ENCODE data around the gene ATL1.

The ATL1 gene

GRCh38 chr14:50573862-50574261 is 13.9 kb downstream of the ATL1 start:
- H3K27ac ChIP-seq (ENCODE audit: low read length) = no peak overlapping the region
- H3K27me3 ChIP-seq (ENCODE audit: control insufficient read depth in 1 of 2, insufficient read depth in 2 of 2, low read length in 2 of 2) = no peaks in the 10 kb centered on the region
- H3K4me1 ChIP-seq (ENCODE audit: control insufficient read depth, insufficient read depth, low read length) = no peaks in the 10 kb centered on the region
- H3K9ac ChIP-seq (ENCODE audit: low read length in 2 of 2) = no peak overlapping the region
- peaks cover 4 to 10% of the 10 kb centered on the region in 2 donors for H3K9me3 ChIP-seq (ENCODE audit: control insufficient read depth in 2 of 2, low read length in 2 of 2)
- no peak overlapping the region for H3K4me3 ChIP-seq (ENCODE audit: low read length in 2 of 2)
- no peaks in the 10 kb centered on the region for H3K36me3 ChIP-seq (ENCODE audit: control insufficient read depth in 2 of 2, insufficient read depth in 2 of 2, low read length in 2 of 2)

GRCh38 chr14:50575769-50576168 is 15.8 kb downstream of the ATL1 start:
- Histone ChIP-seq H3K4me3 (ENCODE audit: low read length in 2 of 2) (no peak overlapping the region), H3K9me3 (ENCODE audit: control insufficient read depth in 2 of 2, low read length in 2 of 2) (peaks cover 0 to 4% of the 10 kb centered on the region in 2 donors), H3K36me3 (ENCODE audit: control insufficient read depth in 2 of 2, insufficient read depth in 2 of 2, low read length in 2 of 2) (no peaks in the 10 kb centered on the region), H3K27ac (ENCODE audit: low read length) (no peak overlapping the region), H3K9ac (ENCODE audit: low read length in 2 of 2) (no peak overlapping the region), H3K4me1 (ENCODE audit: control insufficient read depth, insufficient read depth, low read length) (no peaks in the 10 kb centered on the region), H3K27me3 (ENCODE audit: control insufficient read depth in 1 of 2, insufficient read depth in 2 of 2, low read length in 2 of 2) (no peaks in the 10 kb centered on the region)

- Histone ChIP-seq H3K4me3 (ENCODE audit: low read length in 2 of 2) (no peak overlapping the region), H3K9me3 (ENCODE audit: control insufficient read depth in 2 of 2, low read length in 2 of 2) (no peaks in the 10 kb centered on the region), H3K4me1 (ENCODE audit: control insufficient read depth, insufficient read depth, low read length) (no peaks in the 10 kb centered on the region), H3K36me3 (ENCODE audit: control insufficient read depth in 2 of 2, insufficient read depth in 2 of 2, low read length in 2 of 2) (no peaks in the 10 kb centered on the region), H3K27me3 (ENCODE audit: control insufficient read depth in 1 of 2, insufficient read depth in 2 of 2, low read length in 2 of 2) (no peaks in the 10 kb centered on the region), H3K9ac (ENCODE audit: low read length in 2 of 2) (no peak overlapping the region), H3K27ac (ENCODE audit: low read length) (no peak overlapping the region)
Measured at GRCh38 chr14:50577982-50578381, 18.0 kb downstream of the ATL1 start.

- no peaks in the 10 kb centered on the region for H3K36me3 ChIP-seq (ENCODE audit: control insufficient read depth in 2 of 2, insufficient read depth in 2 of 2, low read length in 2 of 2)
- H3K4me1 ChIP-seq (ENCODE audit: control insufficient read depth, insufficient read depth, low read length) = no peaks in the 10 kb centered on the region
- no peaks in the 10 kb centered on the region for H3K9me3 ChIP-seq (ENCODE audit: control insufficient read depth in 2 of 2, low read length in 2 of 2)
- no peaks in the 10 kb centered on the region for H3K27me3 ChIP-seq (ENCODE audit: control insufficient read depth in 1 of 2, insufficient read depth in 2 of 2, low read length in 2 of 2)
- no peak overlapping the region for H3K4me3 ChIP-seq (ENCODE audit: low read length in 2 of 2)
- H3K9ac ChIP-seq (ENCODE audit: low read length in 2 of 2) = no peak overlapping the region
- no peak overlapping the region for H3K27ac ChIP-seq (ENCODE audit: low read length)
Measured at GRCh38 chr14:50578433-50578832, 18.5 kb downstream of the ATL1 start.

GRCh38 chr14:50590464-50590863 is 30.5 kb downstream of the ATL1 start:
- no peak overlapping the region for H3K9ac ChIP-seq (ENCODE audit: low read length in 2 of 2)
- H3K4me1 ChIP-seq (ENCODE audit: control insufficient read depth, insufficient read depth, low read length) = no peaks in the 10 kb centered on the region
- H3K9me3 ChIP-seq (ENCODE audit: control insufficient read depth in 2 of 2, low read length in 2 of 2) = no peaks in the 10 kb centered on the region
- H3K27ac ChIP-seq (ENCODE audit: low read length) = no peak overlapping the region
- H3K27me3 ChIP-seq (ENCODE audit: control insufficient read depth in 1 of 2, insufficient read depth in 2 of 2, low read length in 2 of 2) = no peaks in the 10 kb centered on the region
- H3K4me3 ChIP-seq (ENCODE audit: low read length in 2 of 2) = no peak overlapping the region
- peaks cover 4 to 7% of the 10 kb centered on the region in 2 donors for H3K36me3 ChIP-seq (ENCODE audit: control insufficient read depth in 2 of 2, insufficient read depth in 2 of 2, low read length in 2 of 2)

GRCh38 chr14:50594577-50595316 is 34.8 kb downstream of the ATL1 start:
- H3K9ac ChIP-seq (ENCODE audit: low read length in 2 of 2) = no peak overlapping the region
- peaks cover 4 to 7% of the 10 kb centered on the region in 2 donors for H3K36me3 ChIP-seq (ENCODE audit: control insufficient read depth in 2 of 2, insufficient read depth in 2 of 2, low read length in 2 of 2)
- no peak overlapping the region for H3K27ac ChIP-seq (ENCODE audit: low read length)
- no peaks in the 10 kb centered on the region for H3K4me1 ChIP-seq (ENCODE audit: control insufficient read depth, insufficient read depth, low read length)
- H3K4me3 ChIP-seq (ENCODE audit: low read length in 2 of 2) = no peak overlapping the region
- H3K27me3 ChIP-seq (ENCODE audit: control insufficient read depth in 1 of 2, insufficient read depth in 2 of 2, low read length in 2 of 2) = no peaks in the 10 kb centered on the region
- no peaks in the 10 kb centered on the region for H3K9me3 ChIP-seq (ENCODE audit: control insufficient read depth in 2 of 2, low read length in 2 of 2)

GRCh38 chr14:50598765-50599164 is 38.8 kb downstream of the ATL1 start:
- H3K36me3 ChIP-seq (ENCODE audit: control insufficient read depth in 2 of 2, insufficient read depth in 2 of 2, low read length in 2 of 2) = peaks cover 4% of the 10 kb centered on the region in 2 donors
- H3K4me3 ChIP-seq (ENCODE audit: low read length in 2 of 2) = no peak overlapping the region
- H3K9me3 ChIP-seq (ENCODE audit: control insufficient read depth in 2 of 2, low read length in 2 of 2) = no peaks in the 10 kb centered on the region
- H3K27me3 ChIP-seq (ENCODE audit: control insufficient read depth in 1 of 2, insufficient read depth in 2 of 2, low read length in 2 of 2) = no peaks in the 10 kb centered on the region
- no peaks in the 10 kb centered on the region for H3K4me1 ChIP-seq (ENCODE audit: control insufficient read depth, insufficient read depth, low read length)
- no peak overlapping the region for H3K9ac ChIP-seq (ENCODE audit: low read length in 2 of 2)
- H3K27ac ChIP-seq (ENCODE audit: low read length) = no peak overlapping the region

- no peak overlapping the region for H3K9ac ChIP-seq (ENCODE audit: low read length in 2 of 2)
- H3K4me3 ChIP-seq (ENCODE audit: low read length in 2 of 2) = no peak overlapping the region
Measured at GRCh38 chr14:50599700-50600444, 39.9 kb downstream of the ATL1 start.

GRCh38 chr14:50600849-50601248 is 40.9 kb downstream of the ATL1 start:
- Histone ChIP-seq H3K27me3 (ENCODE audit: control insufficient read depth in 1 of 2, insufficient read depth in 2 of 2, low read length in 2 of 2) (no peaks in the 10 kb centered on the region), H3K4me1 (ENCODE audit: control insufficient read depth, insufficient read depth, low read length) (no peaks in the 10 kb centered on the region), H3K9ac (ENCODE audit: low read length in 2 of 2) (no peak overlapping the region), H3K27ac (ENCODE audit: low read length) (no peak overlapping the region), H3K9me3 (ENCODE audit: control insufficient read depth in 2 of 2, low read length in 2 of 2) (no peaks in the 10 kb centered on the region), H3K36me3 (ENCODE audit: control insufficient read depth in 2 of 2, insufficient read depth in 2 of 2, low read length in 2 of 2) (no peaks in the 10 kb centered on the region), H3K4me3 (ENCODE audit: low read length in 2 of 2) (no peak overlapping the region)

More at GRCh38 chr14:50599700-50600444, 39.9 kb downstream of the ATL1 start:
- H3K4me1 ChIP-seq (ENCODE audit: control insufficient read depth, insufficient read depth, low read length) = no peaks in the 10 kb centered on the region
- H3K36me3 ChIP-seq (ENCODE audit: control insufficient read depth in 2 of 2, insufficient read depth in 2 of 2, low read length in 2 of 2) = no peaks in the 10 kb centered on the region
- H3K27ac ChIP-seq (ENCODE audit: low read length) = no peak overlapping the region
- no peaks in the 10 kb centered on the region for H3K9me3 ChIP-seq (ENCODE audit: control insufficient read depth in 2 of 2, low read length in 2 of 2)
- H3K27me3 ChIP-seq (ENCODE audit: control insufficient read depth in 1 of 2, insufficient read depth in 2 of 2, low read length in 2 of 2) = no peaks in the 10 kb centered on the region

- no peak overlapping the region for H3K9ac ChIP-seq (ENCODE audit: low read length in 2 of 2)
- H3K9me3 ChIP-seq (ENCODE audit: control insufficient read depth in 2 of 2, low read length in 2 of 2) = no peaks in the 10 kb centered on the region
- no peaks in the 10 kb centered on the region for H3K4me1 ChIP-seq (ENCODE audit: control insufficient read depth, insufficient read depth, low read length)
- H3K27me3 ChIP-seq (ENCODE audit: control insufficient read depth in 1 of 2, insufficient read depth in 2 of 2, low read length in 2 of 2) = no peaks in the 10 kb centered on the region
- no peaks in the 10 kb centered on the region for H3K36me3 ChIP-seq (ENCODE audit: control insufficient read depth in 2 of 2, insufficient read depth in 2 of 2, low read length in 2 of 2)
- no peak overlapping the region for H3K4me3 ChIP-seq (ENCODE audit: low read length in 2 of 2)
- H3K27ac ChIP-seq (ENCODE audit: low read length) = no peak overlapping the region
Measured at GRCh38 chr14:50601394-50601793, 41.4 kb downstream of the ATL1 start.

GRCh38 chr14:50602035-50602434 is 42.1 kb downstream of the ATL1 start:
- Histone ChIP-seq H3K4me3 (ENCODE audit: low read length in 2 of 2) (no peak overlapping the region), H3K36me3 (ENCODE audit: control insufficient read depth in 2 of 2, insufficient read depth in 2 of 2, low read length in 2 of 2) (no peaks in the 10 kb centered on the region), H3K9me3 (ENCODE audit: control insufficient read depth in 2 of 2, low read length in 2 of 2) (no peaks in the 10 kb centered on the region), H3K27ac (ENCODE audit: low read length) (no peak overlapping the region), H3K27me3 (ENCODE audit: control insufficient read depth in 1 of 2, insufficient read depth in 2 of 2, low read length in 2 of 2) (no peaks in the 10 kb centered on the region), H3K9ac (ENCODE audit: low read length in 2 of 2) (no peak overlapping the region), H3K4me1 (ENCODE audit: control insufficient read depth, insufficient read depth, low read length) (no peaks in the 10 kb centered on the region)

Measured in stomach smooth muscle (tissue), 2 donors.